Suppressor macrophage (primary cell): ENCODE results near the gene CELSR1.
"Not testable (repeated sequence)": the region's sequence is repeated elsewhere in the genome, so short reads cannot be mapped to it uniquely, and the experiment has no call there.

Experiments used
- DNase-seq, 4 experiments: peaks; one replicate each; pipeline ENCODE4 v3.0.0-alpha.2; 2020 to 2022

The CELSR1 gene

DNA sequence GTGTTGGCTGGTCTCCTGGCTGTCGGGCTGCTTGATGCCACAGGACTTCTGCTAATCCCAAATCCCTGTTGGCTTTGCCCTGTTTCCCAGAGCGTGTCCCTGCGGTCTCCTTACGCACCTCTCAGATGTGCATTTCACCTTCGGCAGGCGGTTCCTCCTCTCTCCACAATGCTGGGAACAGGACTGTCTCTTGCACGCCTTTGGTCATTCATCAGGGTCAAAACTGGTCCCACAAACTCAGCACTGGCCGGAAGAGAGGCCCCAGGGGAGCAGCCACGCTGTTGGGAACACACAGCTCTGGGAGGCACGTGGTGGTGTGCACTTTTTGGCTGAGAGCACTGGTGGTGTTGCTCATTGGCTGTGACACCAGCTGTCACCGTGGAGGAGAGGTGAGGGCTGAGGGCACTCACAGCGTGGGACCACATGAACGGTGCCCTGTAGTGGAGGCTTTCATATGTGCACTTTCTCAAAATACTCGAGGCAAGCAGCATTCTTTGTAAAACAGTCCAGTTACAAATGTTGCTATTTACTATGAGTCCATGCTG, 217.2 kb downstream of the CELSR1 start:
- DNase-seq = no peak

DNA sequence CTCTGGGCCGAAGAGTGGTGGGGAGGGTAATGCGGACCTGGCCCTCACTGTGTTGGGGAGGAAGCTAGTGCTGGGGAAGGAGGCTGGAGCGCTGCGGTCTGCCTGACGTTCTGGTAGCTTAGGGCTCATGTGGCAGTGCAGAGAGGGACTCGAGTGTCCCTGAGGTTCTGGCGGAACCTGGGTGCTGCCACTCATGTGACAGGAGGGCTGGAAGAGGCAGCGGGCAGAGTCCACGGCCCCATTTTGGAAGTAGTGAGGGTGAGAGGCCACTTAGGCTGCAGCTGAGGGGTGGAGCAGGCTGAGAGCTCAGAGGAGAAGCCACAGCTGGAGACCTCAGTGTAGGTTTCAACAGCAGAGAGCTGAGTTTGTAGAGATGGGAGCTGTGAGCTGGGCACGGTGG, 218.1 kb downstream of the CELSR1 start:
- DNase-seq = no peak

DNA sequence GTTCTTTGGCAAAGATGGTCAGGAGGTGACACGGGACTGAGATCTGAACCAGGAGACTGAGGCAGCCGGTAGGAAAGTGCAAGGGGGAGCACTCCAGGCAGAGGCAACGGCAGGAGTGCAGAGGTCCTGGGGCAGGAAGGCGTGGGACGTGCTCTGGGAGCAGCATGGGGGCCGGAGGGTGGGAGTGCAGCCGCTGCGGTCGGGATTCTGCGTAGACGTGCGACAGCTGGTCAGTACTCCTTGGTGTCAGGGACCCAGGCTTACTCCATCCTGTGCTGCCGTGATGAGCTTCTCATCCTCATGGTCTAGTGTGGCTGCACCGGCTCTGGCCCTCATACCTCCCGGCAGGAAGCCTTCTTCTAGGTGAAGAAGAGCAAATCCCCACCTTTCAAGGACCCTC, 218.8 kb downstream of the CELSR1 start:
- no peak for DNase-seq

DNA sequence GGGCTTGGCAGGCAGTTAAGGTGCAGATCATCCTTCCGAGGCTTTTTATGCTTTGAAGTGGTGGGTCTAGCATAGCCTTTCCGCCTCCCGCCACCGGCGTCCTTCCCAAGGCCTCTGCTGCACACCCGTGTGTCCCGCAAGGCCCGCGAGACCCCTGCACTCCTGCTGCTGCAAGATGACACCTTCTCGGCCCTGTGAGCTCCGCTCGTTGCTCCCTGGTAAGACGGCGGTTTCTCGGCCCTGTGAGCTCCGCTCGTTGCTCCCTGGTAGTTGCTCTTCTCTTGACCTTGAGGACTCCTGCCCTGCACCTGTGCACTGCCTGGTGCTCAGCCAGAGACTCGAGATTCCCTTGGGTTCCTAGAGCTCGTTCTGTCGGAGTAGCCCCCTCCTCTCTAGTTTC, 219.8 kb downstream of the CELSR1 start:
- no peak for DNase-seq

DNA sequence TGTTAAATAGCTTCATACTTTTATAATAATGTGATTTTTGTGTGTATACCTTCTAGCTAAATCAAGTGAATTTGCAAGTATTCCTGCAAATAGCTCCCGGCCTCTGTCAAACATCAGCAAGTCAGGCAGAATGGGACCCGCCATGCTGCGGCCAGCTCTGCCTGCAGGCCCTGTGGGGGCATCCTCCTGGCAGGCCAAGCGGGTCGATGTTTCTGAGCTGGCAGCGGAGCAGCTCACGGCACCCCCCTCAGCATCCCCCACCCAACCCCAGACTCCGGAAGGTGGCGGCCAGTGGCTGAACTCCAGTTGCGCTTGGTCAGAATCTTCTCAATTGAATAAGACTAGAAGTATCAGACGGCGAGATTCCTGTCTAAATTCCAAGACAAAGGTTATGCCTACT, 221.4 kb downstream of the CELSR1 start:
- DNase-seq = no peak

DNA sequence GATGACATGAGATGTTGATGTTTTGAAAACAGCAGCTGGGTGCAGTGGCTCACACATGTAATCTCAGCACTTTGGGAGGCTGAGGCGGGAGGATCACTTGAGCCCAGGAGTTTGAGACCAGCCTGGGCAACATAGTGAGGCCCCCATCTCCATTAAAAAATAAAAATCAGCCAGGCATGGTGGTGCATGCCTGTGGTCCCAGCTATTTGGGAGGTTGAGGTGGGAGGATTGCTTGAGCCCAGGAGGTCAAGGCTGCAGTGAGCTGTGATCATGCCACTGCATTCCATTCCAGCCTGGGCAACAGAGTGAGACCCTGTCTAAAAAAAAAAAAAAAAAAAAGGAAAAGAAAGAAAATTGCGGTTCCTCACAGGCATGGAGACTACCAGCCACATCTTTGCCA, 224.6 kb downstream of the CELSR1 start:
- not testable (repeated sequence) for DNase-seq

DNA sequence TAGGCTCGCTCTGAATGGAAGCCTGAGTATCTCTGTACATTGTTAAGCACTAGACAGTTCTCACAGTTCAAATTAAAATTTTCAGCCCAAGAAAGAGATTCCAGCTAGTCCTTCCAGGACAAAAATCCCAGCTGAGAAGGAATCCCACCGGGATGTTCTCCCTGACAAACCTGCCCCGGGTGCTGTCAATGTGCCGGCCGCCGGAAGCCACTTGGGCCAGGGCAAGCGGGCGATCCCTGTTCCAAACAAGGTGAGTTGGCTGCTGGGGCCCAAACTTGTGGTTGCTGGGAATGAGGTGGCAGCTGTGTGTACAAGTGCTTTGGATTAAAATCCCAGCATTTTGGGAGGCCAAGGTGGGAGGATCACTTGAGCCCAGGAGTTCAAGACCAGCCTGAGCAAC, 225.4 kb downstream of the CELSR1 start:
- DNase-seq = no peak
